Measurements from ENCODE around the gene ZNF234.
"Not testable (repeated sequence)": the region's sequence is repeated elsewhere in the genome, so short reads cannot be mapped to it uniquely, and the experiment has no call there.

Gene ZNF234

DNA sequence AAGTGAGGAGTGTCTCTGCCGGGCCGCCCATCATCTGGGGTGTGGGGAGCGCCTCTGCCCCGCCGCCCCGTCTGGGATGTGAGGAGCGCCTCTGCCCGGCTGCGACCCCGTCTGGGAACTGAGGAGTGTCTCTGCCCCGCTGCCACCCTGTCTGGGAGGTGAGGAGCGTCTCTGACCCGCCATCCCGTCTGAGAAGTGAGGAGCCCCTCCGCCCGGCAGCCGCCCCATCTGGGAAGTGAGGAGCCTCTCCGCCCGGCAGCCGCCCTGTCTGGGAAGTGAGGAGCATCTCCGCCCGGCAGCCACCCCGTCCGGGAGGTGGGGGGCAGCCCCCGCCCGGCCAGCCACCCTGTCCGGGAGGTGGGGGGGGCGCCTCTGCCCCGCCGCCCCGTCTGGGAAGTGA lies 62.5 kb downstream of the ZNF234 start:
- H2AFZ ChIP-seq (ENCODE audit: low read length); DNase-seq (ENCODE audit: low spot score): not testable (repeated sequence)
- WGBS, 2 donors (ENCODE audit: extremely low coverage in 2 of 2, insufficient read length in 2 of 2, insufficient replicate concordance in 1 of 2) = no CpG with 5 or more reads among the region's 31 CpGs

GRCh38 chr19:44204772-44205171 lies 63.4 kb downstream of the ZNF234 start:
- no peak overlapping the region for H2AFZ ChIP-seq (ENCODE audit: low read length)
- WGBS, 2 donors (ENCODE audit: extremely low coverage in 2 of 2, insufficient read length in 2 of 2, insufficient replicate concordance in 1 of 2) = no CpG with 5 or more reads among the region's 2 CpGs
- H3K4me2 ChIP-seq (ENCODE audit: insufficient read depth, low read length, poor library complexity, severe bottlenecking) = no peak overlapping the region
- no peaks in the 10 kb centered on the region for H3K36me3 ChIP-seq (replicated peaks in 1 of 2; ENCODE audit: control insufficient read depth in 2 of 2, insufficient read depth in 2 of 2, low read length in 2 of 2)
- no peak overlapping the region for H2BK120ac ChIP-seq (ENCODE audit: low read depth, low read length)
- no peak overlapping the region for H2BK12ac ChIP-seq (ENCODE audit: low read length)
- no peaks in the 10 kb centered on the region for H3K79me1 ChIP-seq (ENCODE audit: low read depth, low read length)
- no peak overlapping the region for H3K27ac ChIP-seq (replicated peaks; ENCODE audit: low read length)
- no peak overlapping the region for H3K4me3 ChIP-seq (ENCODE audit: low read length in 2 of 2)
- H2BK15ac ChIP-seq (ENCODE audit: low read length) = no peak overlapping the region
- H4K8ac ChIP-seq (ENCODE audit: low read depth, low read length) = no peak overlapping the region
- H4K91ac ChIP-seq (ENCODE audit: low read depth, low read length, poor library complexity) = no peak overlapping the region
- no peak for DNase-seq (ENCODE audit: low spot score)
- peaks cover 0 to 4% of the 10 kb centered on the region in 2 donors for H3K4me1 ChIP-seq (ENCODE audit: control insufficient read depth in 2 of 2, insufficient read depth in 1 of 2, low read depth in 1 of 2, low read length in 2 of 2)
- H2AK5ac ChIP-seq (ENCODE audit: low read depth, low read length) = no peak overlapping the region
- H3K18ac ChIP-seq (ENCODE audit: low read length) = no peak overlapping the region
- no peak overlapping the region for H2BK5ac ChIP-seq (ENCODE audit: low read length)
- H3K4ac ChIP-seq (ENCODE audit: low read length) = no peak overlapping the region
- H3K9me3 ChIP-seq (replicated peaks in 1 of 2; ENCODE audit: control insufficient read depth in 2 of 2, insufficient read depth in 1 of 2, low read depth in 1 of 2, low read length in 2 of 2) = peaks cover 0 to 2% of the 10 kb centered on the region in 2 donors
- no peak overlapping the region for H3K9ac ChIP-seq (ENCODE audit: low read depth, low read length, poor library complexity)
- H3K23ac ChIP-seq (ENCODE audit: low read depth, low read length, poor library complexity) = no peak overlapping the region
- no peaks in the 10 kb centered on the region for H3K27me3 ChIP-seq (ENCODE audit: control insufficient read depth in 3 of 3, insufficient read depth in 3 of 3, low read depth in 1 of 3, low read length in 3 of 3)
- no peak overlapping the region for H3K14ac ChIP-seq (ENCODE audit: low read length)

More for the DNA sequence above, 62.5 kb downstream of the ZNF234 start:
- H2AK5ac ChIP-seq (ENCODE audit: low read depth, low read length); H2BK120ac ChIP-seq (ENCODE audit: low read depth, low read length); H4K91ac ChIP-seq (ENCODE audit: low read depth, low read length, poor library complexity); H3K4ac ChIP-seq (ENCODE audit: low read length); H3K4me3 ChIP-seq (ENCODE audit: low read length in 2 of 2); H2BK5ac ChIP-seq (ENCODE audit: low read length); H3K9ac ChIP-seq (ENCODE audit: low read depth, low read length, poor library complexity); H3K9me3 ChIP-seq (replicated peaks in 1 of 2; ENCODE audit: control insufficient read depth in 2 of 2, insufficient read depth in 1 of 2, low read depth in 1 of 2, low read length in 2 of 2); H3K4me2 ChIP-seq (ENCODE audit: insufficient read depth, low read length, poor library complexity, severe bottlenecking); H4K8ac ChIP-seq (ENCODE audit: low read depth, low read length); H2BK15ac ChIP-seq (ENCODE audit: low read length); H3K27me3 ChIP-seq (ENCODE audit: control insufficient read depth in 3 of 3, insufficient read depth in 3 of 3, low read depth in 1 of 3, low read length in 3 of 3); H2BK12ac ChIP-seq (ENCODE audit: low read length); H3K79me1 ChIP-seq (ENCODE audit: low read depth, low read length); H3K23ac ChIP-seq (ENCODE audit: low read depth, low read length, poor library complexity); H3K36me3 ChIP-seq (replicated peaks in 1 of 2; ENCODE audit: control insufficient read depth in 2 of 2, insufficient read depth in 2 of 2, low read length in 2 of 2); H3K14ac ChIP-seq (ENCODE audit: low read length); H3K18ac ChIP-seq (ENCODE audit: low read length); H3K27ac ChIP-seq (replicated peaks; ENCODE audit: low read length); H3K4me1 ChIP-seq (ENCODE audit: control insufficient read depth in 2 of 2, insufficient read depth in 1 of 2, low read depth in 1 of 2, low read length in 2 of 2): not testable (repeated sequence)

GRCh38 chr19:44207126-44207803 lies 65.9 kb downstream of the ZNF234 start:
- H3K27me3 ChIP-seq (ENCODE audit: control insufficient read depth in 3 of 3, insufficient read depth in 3 of 3, low read depth in 1 of 3, low read length in 3 of 3) = no peaks in the 10 kb centered on the region
- H2AFZ ChIP-seq (ENCODE audit: low read length) = peak overlapping the region; percentile 98
- H3K4ac ChIP-seq (ENCODE audit: low read length) = no peak overlapping the region
- no peaks in the 10 kb centered on the region for H3K79me1 ChIP-seq (ENCODE audit: low read depth, low read length)
- H2AK5ac ChIP-seq (ENCODE audit: low read depth, low read length) = no peak overlapping the region
- H3K14ac ChIP-seq (ENCODE audit: low read length) = no peak overlapping the region
- no peaks in the 10 kb centered on the region for H3K36me3 ChIP-seq (replicated peaks in 1 of 2; ENCODE audit: control insufficient read depth in 2 of 2, insufficient read depth in 2 of 2, low read length in 2 of 2)
- DNase-seq (ENCODE audit: low spot score) = peak; percentile 77
- no CpG with 5 or more reads among the region's 26 CpGs for WGBS, 2 donors (ENCODE audit: extremely low coverage in 2 of 2, insufficient read length in 2 of 2, insufficient replicate concordance in 1 of 2)
- peak overlapping the region; percentile 98 for H3K18ac ChIP-seq (ENCODE audit: low read length)
- peak overlapping the region; percentile 82 for H3K27ac ChIP-seq (replicated peaks; ENCODE audit: low read length)
- peak overlapping the region; percentile 57 for H3K23ac ChIP-seq (ENCODE audit: low read depth, low read length, poor library complexity)
- H3K9me3 ChIP-seq (replicated peaks in 1 of 2; ENCODE audit: control insufficient read depth in 2 of 2, insufficient read depth in 1 of 2, low read depth in 1 of 2, low read length in 2 of 2) = peaks cover 0 to 2% of the 10 kb centered on the region in 2 donors
- no peak overlapping the region for H4K91ac ChIP-seq (ENCODE audit: low read depth, low read length, poor library complexity)
- peak overlapping the region; percentile 87 for H2BK15ac ChIP-seq (ENCODE audit: low read length)
- peaks cover 0 to 4% of the 10 kb centered on the region in 2 donors for H3K4me1 ChIP-seq (ENCODE audit: control insufficient read depth in 2 of 2, insufficient read depth in 1 of 2, low read depth in 1 of 2, low read length in 2 of 2)
- peak overlapping the region; percentile 92 to 96 for H3K4me3 ChIP-seq (ENCODE audit: low read length in 2 of 2)
- peak overlapping the region; percentile 62 for H3K4me2 ChIP-seq (ENCODE audit: insufficient read depth, low read length, poor library complexity, severe bottlenecking)
- no peak overlapping the region for H2BK120ac ChIP-seq (ENCODE audit: low read depth, low read length)
- H2BK12ac ChIP-seq (ENCODE audit: low read length) = no peak overlapping the region
- H2BK5ac ChIP-seq (ENCODE audit: low read length) = peak overlapping the region; percentile 61
- H3K9ac ChIP-seq (ENCODE audit: low read depth, low read length, poor library complexity) = peak overlapping the region; percentile 96
- H4K8ac ChIP-seq (ENCODE audit: low read depth, low read length) = no peak overlapping the region

All from neuronal stem cell (in vitro differentiated cells).